ENCODE data around the gene BCAP29.

GRCh38 chr7:107658467-107658866 lies 78.4 kb downstream of the BCAP29 start:
- no peak for TF ChIP-seq CTCF (IDR thresholded peaks at IDR 0.05; ENCODE audit: low read length)
- TF ChIP-seq EZH2 (IDR thresholded peaks at IDR 0.05; ENCODE audit: borderline replicate concordance, low read length) = no peak
